H9 (cell line): ENCODE data around the gene KCNRG. TPM values are rescaled to one million over a fixed set of nuclear protein-coding genes. Genes with fewer than 3 reads are reported as not detected.

Source experiments
- DNase-seq: peaks from one replicate; pipeline ENCODE4 v3.0.0-alpha.2; 2017
- H2AFZ ChIP-seq: one replicate; pipeline ENCODE4 v1.6.1; 2013; ENCODE audit warnings: mild to moderate bottlenecking, low read length, control low read depth, moderate library complexity
- H2AK5ac ChIP-seq: 2 replicates; pipeline ENCODE4 v1.6.1; 2013; ENCODE audit warnings: low read length, control low read depth, mixed read lengths; ENCODE audit not compliant: insufficient read length
- H2BK120ac ChIP-seq: one replicate; pipeline ENCODE4 v1.6.1; 2013; ENCODE audit warnings: low read depth, mild to moderate bottlenecking, low read length, control low read depth, inconsistent platforms; ENCODE audit not compliant: poor library complexity, severe bottlenecking
- H2BK12ac ChIP-seq: 2 replicates; pipeline ENCODE4 v1.6.1; 2013; ENCODE audit warnings: low read length, control low read depth, mixed read lengths, low read depth; ENCODE audit not compliant: insufficient read length
- H2BK15ac ChIP-seq: 2 replicates; pipeline ENCODE4 v1.6.1; 2013; ENCODE audit warnings: low read depth, low read length, control low read depth
- H2BK20ac ChIP-seq: one replicate; pipeline ENCODE4 v1.6.1; 2013; ENCODE audit warnings: low read depth, mild to moderate bottlenecking, low read length, control low read depth, inconsistent platforms; ENCODE audit not compliant: poor library complexity, severe bottlenecking
- H2BK5ac ChIP-seq: 2 replicates; pipeline ENCODE4 v1.6.1; 2013; ENCODE audit warnings: low read length, control low read depth, mixed read lengths; ENCODE audit not compliant: insufficient read length
- H3K14ac ChIP-seq: 2 replicates; pipeline ENCODE4 v1.6.1; 2013; ENCODE audit warnings: low read length, control low read depth; ENCODE audit not compliant: insufficient read depth
- H3K18ac ChIP-seq: 2 replicates; pipeline ENCODE4 v1.6.1; 2013; ENCODE audit warnings: low read depth, mild to moderate bottlenecking, mixed read lengths, low read length, control low read depth; ENCODE audit not compliant: insufficient read length
- H3K23ac ChIP-seq: 2 replicates; pipeline ENCODE4 v1.6.1; 2013; ENCODE audit warnings: low read length, control low read depth, mixed read lengths, low read depth; ENCODE audit not compliant: insufficient read length
- H3K23me2 ChIP-seq: 2 replicates; pipeline ENCODE4 v1.6.1; 2013; ENCODE audit warnings: low read depth, mild to moderate bottlenecking, mixed read lengths, low read length, control low read depth; ENCODE audit not compliant: insufficient read length, poor library complexity, severe bottlenecking
- H3K27ac ChIP-seq: 2 replicates; pipeline ENCODE4 v1.5.1; 2013; ENCODE audit warnings: low read length, control low read depth, mixed read lengths, low read depth; ENCODE audit not compliant: insufficient read length
- H3K27me3 ChIP-seq: 2 replicates; pipeline ENCODE4 v1.6.1; 2013; ENCODE audit warnings: low read length, control low read depth, inconsistent platforms; ENCODE audit not compliant: insufficient read depth
- H3K4ac ChIP-seq: 2 replicates; pipeline ENCODE4 v1.6.1; 2013; ENCODE audit warnings: low read depth, mild to moderate bottlenecking, control low read depth, inconsistent platforms, low read length, moderate library complexity
- H3K4me1 ChIP-seq: 2 replicates; pipeline ENCODE4 v1.6.1; 2013; ENCODE audit warnings: low read length, control low read depth, inconsistent platforms; ENCODE audit not compliant: insufficient read depth
- H3K4me2 ChIP-seq: 2 replicates; pipeline ENCODE4 v1.6.1; 2013; ENCODE audit warnings: low read length, control low read depth, mixed read lengths; ENCODE audit not compliant: insufficient read length, insufficient read depth
- H3K56ac ChIP-seq: 2 replicates; pipeline ENCODE4 v1.6.1; 2013; ENCODE audit warnings: low read depth, mild to moderate bottlenecking, mixed read lengths, low read length, control low read depth; ENCODE audit not compliant: insufficient read length
- H3K79me1 ChIP-seq: 2 replicates; pipeline ENCODE4 v1.6.1; 2013; ENCODE audit warnings: low read depth, mild to moderate bottlenecking, moderate library complexity, low read length, control low read depth, inconsistent platforms; ENCODE audit not compliant: insufficient read depth, poor library complexity, severe bottlenecking
- H3K79me2 ChIP-seq: 2 replicates; pipeline ENCODE4 v1.6.1; 2013; ENCODE audit warnings: low read length, control low read depth, inconsistent platforms; ENCODE audit not compliant: insufficient read depth
- H3K9ac ChIP-seq: 2 replicates; pipeline ENCODE4 v1.6.1; 2013; ENCODE audit warnings: low read length, control low read depth, mixed read lengths; ENCODE audit not compliant: insufficient read length; ENCODE audit errors: extremely low read depth
- H3K9me3 ChIP-seq: one replicate; pipeline ENCODE4 v1.6.1; 2013; ENCODE audit warnings: low read depth, low read length, inconsistent platforms; ENCODE audit not compliant: control insufficient read depth
- H3T11ph ChIP-seq: one replicate; pipeline ENCODE4 v1.6.1; 2013; ENCODE audit warnings: mild to moderate bottlenecking, low read length, control low read depth, inconsistent platforms
- H4K20me1 ChIP-seq: one replicate; pipeline ENCODE4 v1.6.1; 2013; ENCODE audit not compliant: control insufficient read depth, insufficient read length, insufficient read depth
- H4K5ac ChIP-seq: 2 replicates; pipeline ENCODE4 v1.6.1; 2013; ENCODE audit warnings: low read depth, mild to moderate bottlenecking, mixed read lengths, low read length, control low read depth; ENCODE audit not compliant: insufficient read length
- H4K8ac ChIP-seq: replicated peaks from 2 replicates; pipeline ENCODE4 v1.6.1; 2013; ENCODE audit warnings: low read length, control low read depth, mixed read lengths, low read depth; ENCODE audit not compliant: insufficient read length
- H4K91ac ChIP-seq: 2 replicates; pipeline ENCODE4 v1.6.1; 2013; ENCODE audit warnings: low read depth, mild to moderate bottlenecking, moderate library complexity, mixed read lengths, low read length, control low read depth; ENCODE audit not compliant: insufficient read length
- H3K27ac Mint-ChIP-seq, 3 experiments: 2 replicates in 2 of 3; 3 replicates in 1 of 3; pipeline ENCODE4 v1.8.0; 2020 to 2021; ENCODE audit warnings: mixed read lengths in 3 of 3, mild to moderate bottlenecking in 1 of 3, moderate library complexity in 1 of 3
- H3K27me3 Mint-ChIP-seq: 2 replicates; pipeline ENCODE4 v1.8.0; 2021; ENCODE audit warnings: low read depth, mild to moderate bottlenecking, moderate library complexity, mixed read lengths
- H3K36me3 Mint-ChIP-seq, 3 experiments: 2 replicates in 2 of 3; 3 replicates in 1 of 3; pipeline ENCODE4 v1.8.0; 2020 to 2021; ENCODE audit warnings: low read depth in 3 of 3, mixed read lengths in 3 of 3; ENCODE audit not compliant: insufficient read depth in 1 of 3
- H3K4me1 Mint-ChIP-seq, 2 experiments: 2 replicates each; pipeline ENCODE4 v1.8.0; 2020; ENCODE audit warnings: mixed read lengths in 2 of 2
- H3K4me3 Mint-ChIP-seq, 2 experiments: 2 replicates in 1 of 2; 3 replicates in 1 of 2; pipeline ENCODE4 v1.8.0; 2020 to 2021; ENCODE audit warnings: mild to moderate bottlenecking in 2 of 2, mixed read lengths in 2 of 2, moderate library complexity in 1 of 2
- H3K9me3 Mint-ChIP-seq, 2 experiments: 2 replicates in 1 of 2; 3 replicates in 1 of 2; pipeline ENCODE4 v1.8.0; 2020; ENCODE audit warnings: mild to moderate bottlenecking in 2 of 2, mixed read lengths in 2 of 2, moderate library complexity in 1 of 2
- CTCF ChIP-seq: fragments of 200-600 bp; sonication (generic); conservative IDR thresholded peaks from 3 replicates; pipeline ENCODE4 v1.8.0; 2021; ENCODE audit warnings: antibody characterized with exemption, mild to moderate bottlenecking
- WGBS: extraction: QIAGEN DNeasy Blood & Tissue Kit; methylation state at CpG from one replicate; pipeline ENCODE4 v1.1.7; 2013; ENCODE audit warnings: missing lambda C conversion rate, low lambda C conversion rate, mixed read lengths; ENCODE audit not compliant: insufficient read length; ENCODE audit errors: extremely low coverage; 5-methylcytosine and 5-hydroxymethylcytosine counted together
- total RNA-seq: library from RNA; stranded (reverse); gene quantifications from 2 replicates; pipeline ENCODE4 v1.2.1, GENCODE V29; 2021

The KCNRG gene
- total RNA-seq, 1 experiment from 2014 or later: 0.74 TPM

- H3K36me3 Mint-ChIP-seq: peaks cover 29 to 83% (median 70%) of the 10 kb centered on the region in 3 experiments
- H3K9ac ChIP-seq: no peak overlapping the region
These were observed 8.7 kb upstream of the KCNRG start for GRCh38 chr13:50006426-50007135.

More at GRCh38 chr13:50006426-50007135, 8.7 kb upstream of the KCNRG start:
- Histone ChIP-seq H2BK15ac (no peak overlapping the region), H3K4me2 (no peak overlapping the region), H3K4me1 (no peaks in the 10 kb centered on the region), H4K91ac (no peak overlapping the region), H4K5ac (no peak overlapping the region), H3K56ac (no peak overlapping the region), H4K20me1 (no peaks in the 10 kb centered on the region), H3K18ac (no peak overlapping the region), H3K14ac (no peak overlapping the region), H3K79me1 (no peaks in the 10 kb centered on the region), H3K23ac (no peak overlapping the region), H3K27ac (no peak overlapping the region), H2BK20ac (no peak overlapping the region), H3T11ph (no peak overlapping the region), H4K8ac (no peak overlapping the region), H3K9me3 (no peaks in the 10 kb centered on the region), H2AK5ac (no peak overlapping the region), H2AFZ (no peak overlapping the region), H3K4ac (no peak overlapping the region), H3K23me2 (no peaks in the 10 kb centered on the region), H2BK5ac (no peak overlapping the region), H2BK12ac (no peak overlapping the region), H3K27me3 (no peaks in the 10 kb centered on the region), H3K79me2 (no peaks in the 10 kb centered on the region; the same call in 1 of the 2 replicates), H2BK120ac (no peak overlapping the region)
- Mint-ChIP-seq H3K27ac (peak overlapping the region in 2 of 3 experiments; percentile 9 to 13; a peak in 2 of 7 replicates), H3K27me3 (no peaks in the 10 kb centered on the region), H3K9me3 (0 out of 5 replicates have a peak, but pooled peaks cover 0 to 2% of the 10 kb centered on the region in 2 experiments), H3K4me3 (no peak overlapping the region), H3K4me1 (peaks cover 0 to 5% of the 10 kb centered on the region in 2 experiments; a peak in 2 of 4 replicates)
- DNase-seq: no peak
- no CpG with 5 or more reads among the region's 7 CpGs for WGBS
- TF ChIP-seq CTCF: no peak
